SK-N-SH (cell line): ENCODE measurements around the gene PARD3B. TPM values are rescaled to one million over a fixed set of nuclear protein-coding genes. Genes with fewer than 3 reads are reported as not detected.

Experiments
- CTCF ChIA-PET: fragments of 300-600, 350-600 bp; formaldehyde crosslinking; extraction: SDS; loops from one replicate; lab custom pipeline; 2021; lab: Yijun Ruan, JAX
- POLR2A ChIA-PET: fragments of 350-600 bp; sonication (Branson Sonifier 250); formaldehyde crosslinking; extraction: SDS; loops from one replicate; lab custom pipeline; 2020; ENCODE audit warnings: antibody characterized with exemption, inconsistent platforms; lab: Yijun Ruan, JAX
- DNase-seq: peaks from one replicate; pipeline ENCODE4 v3.0.0; 2012
- H2AFZ ChIP-seq: fragments of 200-600 bp; sonication (generic); 2 replicates; pipeline ENCODE4 v1.8.1; 2016; ENCODE audit warnings: antibody characterized with exemption, mild to moderate bottlenecking, low read depth
- H3F3A ChIP-seq: fragments of 200-600 bp; sonication (generic); replicated peaks from 2 replicates; pipeline ENCODE3; 2016; ENCODE audit warnings: antibody characterized with exemption, mild to moderate bottlenecking; ENCODE audit not compliant: insufficient read depth
- H3K27ac ChIP-seq, 2 experiments: fragments of 200-500 bp in 1 of 2; fragments of 200-600 bp in 1 of 2; sonication (Bioruptor generic) in 1 of 2; sonication (generic), shearing (Covaris generic) in 1 of 2; 2 replicates each; pipeline versions ENCODE4 v1.5.1 to v1.6.1; 2014 to 2016; ENCODE audit warnings: low read depth in 2 of 2, inconsistent platforms in 1 of 2, low read length in 1 of 2, mild to moderate bottlenecking in 1 of 2, mixed read lengths in 1 of 2
- H3K27me3 ChIP-seq: fragments of 200-600 bp; sonication (generic), shearing (Covaris generic); 2 replicates; pipeline ENCODE4 v1.6.1; 2016; ENCODE audit warnings: mixed run types; ENCODE audit not compliant: insufficient read depth
- H3K36me3 ChIP-seq, 2 experiments: fragments of 200-500 bp in 1 of 2; fragments of 200-600 bp in 1 of 2; sonication (Bioruptor generic) in 1 of 2; sonication (generic) in 1 of 2; replicated peaks in 1 of 2; 2 replicates each; pipeline versions ENCODE3 to v1.5.1; 2014 to 2016; ENCODE audit warnings: low read length in 1 of 2, mild to moderate bottlenecking in 1 of 2; ENCODE audit not compliant: insufficient read depth in 2 of 2, control insufficient read depth in 1 of 2
- H3K4me1 ChIP-seq, 2 experiments: fragments of 200-500 bp in 1 of 2; fragments of 200-600 bp in 1 of 2; sonication (Bioruptor generic) in 1 of 2; sonication (generic), shearing (Covaris generic) in 1 of 2; 2 replicates each; pipeline versions ENCODE4 v1.5.1 to v1.6.1; 2014 to 2016; ENCODE audit warnings: low read depth in 1 of 2, low read length in 1 of 2, mixed run types in 1 of 2; ENCODE audit not compliant: insufficient read depth in 2 of 2, control insufficient read depth in 1 of 2
- H3K4me2 ChIP-seq: fragments of 200-600 bp; sonication (generic), shearing (Covaris generic); 2 replicates; pipeline ENCODE4 v1.6.1; 2017; ENCODE audit warnings: mixed run types
- H3K4me3 ChIP-seq, 2 experiments: fragments of 200-500 bp in 1 of 2; fragments of 200-600 bp in 1 of 2; sonication (Bioruptor generic) in 1 of 2; sonication (generic), shearing (Covaris generic) in 1 of 2; 2 replicates each; pipeline versions ENCODE4 v1.5.1 to v1.8.1; 2014 to 2016; ENCODE audit warnings: low read depth in 2 of 2, inconsistent platforms in 1 of 2, low read length in 1 of 2, mild to moderate bottlenecking in 1 of 2, mixed read lengths in 1 of 2, moderate library complexity in 1 of 2
- H3K79me2 ChIP-seq: fragments of 200-600 bp; sonication (generic); 2 replicates; pipeline ENCODE4 v1.8.1; 2017; ENCODE audit warnings: mild to moderate bottlenecking; ENCODE audit not compliant: insufficient read depth
- H3K9ac ChIP-seq: fragments of 200-600 bp; sonication (generic); 2 replicates; pipeline ENCODE4 v1.6.1; 2017; ENCODE audit warnings: mixed run types
- H3K9me2 ChIP-seq: fragments of 200-600 bp; sonication (generic); 2 replicates; pipeline ENCODE4 v1.6.1; 2017; ENCODE audit warnings: mixed run types
- H3K9me3 ChIP-seq: fragments of 200-600 bp; sonication (generic); 2 replicates; pipeline ENCODE4 v1.6.1; 2017; ENCODE audit warnings: mixed run types, mild to moderate bottlenecking, moderate library complexity
- H4K20me1 ChIP-seq: fragments of 200-600 bp; sonication (generic); 2 replicates; pipeline ENCODE4 v1.6.1; 2017; ENCODE audit warnings: mild to moderate bottlenecking, mixed run types; ENCODE audit not compliant: insufficient read depth
- ELF1 ChIP-seq: IDR thresholded peaks from 2 replicates; pipeline ENCODE4 v1.4.0; 2012
- EP300 ChIP-seq, 2 experiments: IDR thresholded peaks; 2 replicates each; pipeline versions ENCODE4 v1.4.0 to v1.6.1; 2012; ENCODE audit warnings: borderline replicate concordance in 1 of 2, low read depth in 1 of 2, low read length in 1 of 2
- EZH2phosphoT487 ChIP-seq: fragments of 200-600 bp; sonication (generic); IDR thresholded peaks from 2 replicates; pipeline ENCODE4 v1.6.1; 2017; ENCODE audit warnings: low read depth, mixed run types, mild to moderate bottlenecking, antibody characterized with exemption, moderate library complexity, borderline replicate concordance
- FOSL2 ChIP-seq: IDR thresholded peaks from 2 replicates; pipeline ENCODE4 v1.4.0; 2012; ENCODE audit warnings: low read depth, mild to moderate bottlenecking, moderate library complexity, borderline replicate concordance
- FOXJ3 ChIP-seq: sonication (generic); formaldehyde crosslinking; IDR thresholded peaks from 2 replicates; pipeline ENCODE4 v1.5.1; 2020; ENCODE audit warnings: mild to moderate bottlenecking, missing genetic modification reagents
- FOXM1 ChIP-seq: IDR thresholded peaks from 2 replicates; pipeline ENCODE4 v1.4.0; 2012; ENCODE audit warnings: low read depth, mild to moderate bottlenecking
- GABPA ChIP-seq: IDR thresholded peaks from 2 replicates; pipeline ENCODE4 v1.4.0; 2012; ENCODE audit warnings: low read depth, mild to moderate bottlenecking
- GATA2 ChIP-seq: sonication (generic); formaldehyde crosslinking; IDR thresholded peaks from 2 replicates; pipeline ENCODE4 v1.5.0; 2020; ENCODE audit warnings: mild to moderate bottlenecking, missing genetic modification reagents
- RCOR1 ChIP-seq: fragments of 150-350 bp; IDR thresholded peaks from 2 replicates; pipeline ENCODE4 v1.6.1; 2017; ENCODE audit warnings: antibody characterized with exemption, low read length
- RXRA ChIP-seq: IDR thresholded peaks from 2 replicates; pipeline ENCODE4 v1.4.0; 2012; ENCODE audit warnings: low read depth, mild to moderate bottlenecking, borderline replicate concordance
- SIN3A ChIP-seq: IDR thresholded peaks from 2 replicates; pipeline ENCODE4 v1.6.1; 2012; ENCODE audit warnings: low read depth, mild to moderate bottlenecking, low read length, moderate library complexity, borderline replicate concordance
- TAF1 ChIP-seq: IDR thresholded peaks from 2 replicates; pipeline ENCODE4 v1.6.1; 2012; ENCODE audit warnings: low read depth, mild to moderate bottlenecking, low read length, moderate library complexity, borderline replicate concordance
- TCF12 ChIP-seq: IDR thresholded peaks from 2 replicates; pipeline ENCODE4 v1.4.0; 2012
- TEAD4 ChIP-seq: IDR thresholded peaks from 2 replicates; pipeline ENCODE4 v1.4.0; 2012; ENCODE audit warnings: mild to moderate bottlenecking, borderline replicate concordance; ENCODE audit not compliant: insufficient read depth
- WGBS: methylation state at CpG from one replicate; pipeline ENCODE4 v1.1.6; 2017; ENCODE audit warnings: low lambda C conversion rate; 5-methylcytosine and 5-hydroxymethylcytosine counted together
- polyA plus RNA-seq, 3 experiments: library from polyadenylated mRNA; depleted of rRNA; stranded (reverse); fragments of >200 nt; gene quantifications; 2 replicates each; pipeline ENCODE4 v1.2.3, GENCODE V29; 2012
- TF ChIP-seq, protein P1 (sequence below): fragments of 200-600 bp; sonication (generic); IDR thresholded peaks from 2 replicates; pipeline ENCODE4 v1.6.1; 2017; ENCODE audit warnings: antibody characterized with exemption, mild to moderate bottlenecking, moderate library complexity
- TF ChIP-seq, protein P2 (sequence below): fragments of 150-350 bp; IDR thresholded peaks from 2 replicates; pipeline ENCODE4 v1.6.1; 2016; ENCODE audit warnings: mild to moderate bottlenecking, low read depth, low read length
- TF ChIP-seq, protein P3 (sequence below): IDR thresholded peaks from 2 replicates; pipeline ENCODE4 v1.4.0; 2012; ENCODE audit warnings: low read depth, borderline replicate concordance

Gene PARD3B
- polyA plus RNA-seq, 1 of the 3 experiments (the other 2 are of a cell fraction): 0.87 TPM

DNA sequence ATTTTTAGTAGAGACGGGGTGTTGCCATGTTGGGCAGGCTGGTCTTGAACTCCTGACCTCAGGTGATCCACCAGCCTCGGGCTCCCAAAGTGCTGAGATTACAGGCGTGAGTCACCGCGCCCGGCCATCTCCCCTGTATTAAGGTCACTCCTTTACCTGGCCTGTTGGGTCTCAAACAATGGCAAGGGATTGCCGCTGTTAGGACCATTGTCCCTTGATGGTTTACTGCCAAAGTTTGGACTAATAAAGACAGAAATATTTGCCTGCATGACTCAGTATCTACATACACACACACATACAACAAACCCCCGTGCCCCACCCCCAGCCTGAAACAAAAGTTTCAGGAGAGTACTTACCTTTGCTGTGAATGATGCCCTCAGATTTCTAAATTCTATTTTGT is 16.5 kb downstream of the PARD3B start:
- Histone ChIP-seq H3F3A (no peaks in the 10 kb centered on the region), H3K9me2 (no peaks in the 10 kb centered on the region), H2AFZ (no peak overlapping the region), H3K36me3 (no peaks in the 10 kb centered on the region), H3K4me1 (no peaks in the 10 kb centered on the region), H4K20me1 (no peaks in the 10 kb centered on the region), H3K4me2 (no peak overlapping the region), H3K27me3 (no peaks in the 10 kb centered on the region), H3K79me2 (no peaks in the 10 kb centered on the region), H3K4me3 (no peak overlapping the region), H3K9me3 (no peaks in the 10 kb centered on the region), H3K27ac (no peak overlapping the region), H3K9ac (no peak overlapping the region)
- WGBS: 89% methylated on average over 8 of the region's 8 CpGs
- TF ChIP-seq, protein P1, sequence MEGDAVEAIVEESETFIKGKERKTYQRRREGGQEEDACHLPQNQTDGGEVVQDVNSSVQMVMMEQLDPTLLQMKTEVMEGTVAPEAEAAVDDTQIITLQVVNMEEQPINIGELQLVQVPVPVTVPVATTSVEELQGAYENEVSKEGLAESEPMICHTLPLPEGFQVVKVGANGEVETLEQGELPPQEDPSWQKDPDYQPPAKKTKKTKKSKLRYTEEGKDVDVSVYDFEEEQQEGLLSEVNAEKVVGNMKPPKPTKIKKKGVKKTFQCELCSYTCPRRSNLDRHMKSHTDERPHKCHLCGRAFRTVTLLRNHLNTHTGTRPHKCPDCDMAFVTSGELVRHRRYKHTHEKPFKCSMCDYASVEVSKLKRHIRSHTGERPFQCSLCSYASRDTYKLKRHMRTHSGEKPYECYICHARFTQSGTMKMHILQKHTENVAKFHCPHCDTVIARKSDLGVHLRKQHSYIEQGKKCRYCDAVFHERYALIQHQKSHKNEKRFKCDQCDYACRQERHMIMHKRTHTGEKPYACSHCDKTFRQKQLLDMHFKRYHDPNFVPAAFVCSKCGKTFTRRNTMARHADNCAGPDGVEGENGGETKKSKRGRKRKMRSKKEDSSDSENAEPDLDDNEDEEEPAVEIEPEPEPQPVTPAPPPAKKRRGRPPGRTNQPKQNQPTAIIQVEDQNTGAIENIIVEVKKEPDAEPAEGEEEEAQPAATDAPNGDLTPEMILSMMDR: no peak
- no peak for TF ChIP-seq FOSL2
- TF ChIP-seq RXRA: no peak
- TF ChIP-seq SIN3A: no peak
- no peak for TF ChIP-seq GABPA
- no peak for TF ChIP-seq EZH2phosphoT487
- no peak for TF ChIP-seq TCF12
- no peak for TF ChIP-seq FOXM1
- no peak for TF ChIP-seq TAF1
- TF ChIP-seq, protein P2, sequence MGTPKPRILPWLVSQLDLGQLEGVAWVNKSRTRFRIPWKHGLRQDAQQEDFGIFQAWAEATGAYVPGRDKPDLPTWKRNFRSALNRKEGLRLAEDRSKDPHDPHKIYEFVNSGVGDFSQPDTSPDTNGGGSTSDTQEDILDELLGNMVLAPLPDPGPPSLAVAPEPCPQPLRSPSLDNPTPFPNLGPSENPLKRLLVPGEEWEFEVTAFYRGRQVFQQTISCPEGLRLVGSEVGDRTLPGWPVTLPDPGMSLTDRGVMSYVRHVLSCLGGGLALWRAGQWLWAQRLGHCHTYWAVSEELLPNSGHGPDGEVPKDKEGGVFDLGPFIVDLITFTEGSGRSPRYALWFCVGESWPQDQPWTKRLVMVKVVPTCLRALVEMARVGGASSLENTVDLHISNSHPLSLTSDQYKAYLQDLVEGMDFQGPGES: no peak
- no peak for TF ChIP-seq ELF1
- TF ChIP-seq, protein P3, sequence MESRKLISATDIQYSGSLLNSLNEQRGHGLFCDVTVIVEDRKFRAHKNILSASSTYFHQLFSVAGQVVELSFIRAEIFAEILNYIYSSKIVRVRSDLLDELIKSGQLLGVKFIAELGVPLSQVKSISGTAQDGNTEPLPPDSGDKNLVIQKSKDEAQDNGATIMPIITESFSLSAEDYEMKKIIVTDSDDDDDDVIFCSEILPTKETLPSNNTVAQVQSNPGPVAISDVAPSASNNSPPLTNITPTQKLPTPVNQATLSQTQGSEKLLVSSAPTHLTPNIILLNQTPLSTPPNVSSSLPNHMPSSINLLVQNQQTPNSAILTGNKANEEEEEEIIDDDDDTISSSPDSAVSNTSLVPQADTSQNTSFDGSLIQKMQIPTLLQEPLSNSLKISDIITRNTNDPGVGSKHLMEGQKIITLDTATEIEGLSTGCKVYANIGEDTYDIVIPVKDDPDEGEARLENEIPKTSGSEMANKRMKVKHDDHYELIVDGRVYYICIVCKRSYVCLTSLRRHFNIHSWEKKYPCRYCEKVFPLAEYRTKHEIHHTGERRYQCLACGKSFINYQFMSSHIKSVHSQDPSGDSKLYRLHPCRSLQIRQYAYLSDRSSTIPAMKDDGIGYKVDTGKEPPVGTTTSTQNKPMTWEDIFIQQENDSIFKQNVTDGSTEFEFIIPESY: no peak
- no peak for TF ChIP-seq GATA2 (CRISPR knock-in tag)
- TF ChIP-seq TEAD4: no peak
- TF ChIP-seq FOXJ3 (CRISPR knock-in tag): no peak
- TF ChIP-seq EP300 (IDR thresholded peaks at IDR 0.05; ENCODE audit: borderline replicate concordance in 1 of 2, low read depth in 1 of 2, low read length in 1 of 2): no peak
- no peak for TF ChIP-seq RCOR1
- POLR2A ChIA-PET: no interaction called here
- no peak for DNase-seq
- CTCF ChIA-PET: no interaction called here
